ENCODE data around the gene TM4SF4. TPM values are rescaled to one million over a fixed set of nuclear protein-coding genes. Genes with fewer than 3 reads are reported as not detected.

TM4SF4 gene
- total RNA-seq, 2 donors from 2014 or later: 53.2 to 149 TPM

- DNase-seq (no peak), ATAC-seq (no peak)
- intact Hi-C loops (cut with DNase I): no loop called here
- no peaks in the 10 kb centered on the region for H3K36me3 ChIP-seq (replicated peaks in 1 of 2; ENCODE audit: insufficient read depth in 1 of 2, low read depth in 2 of 2)
- 30 to 44% methylated on average over 2 of the region's 2 CpGs for WGBS, 2 donors
- H3K4me1 ChIP-seq: peaks cover 13% of the 10 kb centered on the region
- no peaks in the 10 kb centered on the region for H3K27me3 ChIP-seq
- H3K4me3 ChIP-seq: no peak overlapping the region
- TF ChIP-seq CTCF (IDR thresholded peaks at IDR 0.05): no peak
- no peak for TF ChIP-seq POLR2A (IDR thresholded peaks at IDR 0.05)
- peak overlapping the region in 1 of 4 donors; percentile 23 for H3K27ac ChIP-seq
- H3K9me3 ChIP-seq: no peaks in the 10 kb centered on the region
Measured at GRCh38 chr3:149506965-149507364, 32.5 kb downstream of the TM4SF4 start.

- intact Hi-C loops (cut with DNase I): no loop called here
- Histone ChIP-seq H3K27ac (peak overlapping the region in 2 of 4 donors; percentile 17 to 23), H3K9me3 (no peaks in the 10 kb centered on the region), H3K4me1 (peaks cover 19% of the 10 kb centered on the region), H3K27me3 (no peaks in the 10 kb centered on the region), H3K36me3 (replicated peaks in 1 of 2; ENCODE audit: insufficient read depth in 1 of 2, low read depth in 2 of 2) (no peaks in the 10 kb centered on the region), H3K4me3 (no peak overlapping the region)
- WGBS, 2 donors: 36 to 39% methylated on average over 14 of the region's 14 CpGs
- DNase-seq (peak in 2 of 4 donors; percentile 13 to 39), ATAC-seq (no peak)
- TF ChIP-seq POLR2A (IDR thresholded peaks at IDR 0.05): no peak
- no peak for TF ChIP-seq CTCF (IDR thresholded peaks at IDR 0.05)
Measured at GRCh38 chr3:149507491-149508324, 33.2 kb downstream of the TM4SF4 start.

- DNase-seq: no peak
- Histone ChIP-seq H3K27me3 (no peaks in the 10 kb centered on the region), H3K36me3 (replicated peaks in 1 of 2; ENCODE audit: insufficient read depth in 1 of 2, low read depth in 2 of 2) (no peaks in the 10 kb centered on the region), H3K9me3 (no peaks in the 10 kb centered on the region), H3K4me3 (no peak overlapping the region), H3K27ac (no peak overlapping the region), H3K4me1 (peaks cover 19% of the 10 kb centered on the region)
- no peak for ATAC-seq
- no peak for TF ChIP-seq CTCF (IDR thresholded peaks at IDR 0.05)
- no peak for TF ChIP-seq POLR2A (IDR thresholded peaks at IDR 0.05)
- 79 to 92% methylated on average over 3 of the region's 3 CpGs for WGBS, 2 donors
- intact Hi-C loops (cut with DNase I): no loop called here
Measured at GRCh38 chr3:149509526-149509925, 35.0 kb downstream of the TM4SF4 start.

GRCh38 chr3:149510480-149510879, 36.0 kb downstream of the TM4SF4 start:
- ATAC-seq (no peak), DNase-seq (no peak)
- Histone ChIP-seq H3K9me3 (no peaks in the 10 kb centered on the region), H3K27me3 (no peaks in the 10 kb centered on the region), H3K4me1 (peaks cover 19% of the 10 kb centered on the region), H3K36me3 (replicated peaks in 1 of 2; ENCODE audit: insufficient read depth in 1 of 2, low read depth in 2 of 2) (no peaks in the 10 kb centered on the region), H3K4me3 (no peak overlapping the region), H3K27ac (no peak overlapping the region)
- 79 to 80% methylated on average over 3 of the region's 3 CpGs for WGBS, 2 donors
- intact Hi-C loops (cut with DNase I): loop anchor here (10.0 kb wide), 1 partner anchor 204 kb away; no protein-coding TSS in a partner anchor
- TF ChIP-seq CTCF (IDR thresholded peaks at IDR 0.05) (no peak), POLR2A (IDR thresholded peaks at IDR 0.05) (no peak)

Measured in body of pancreas (tissue), 4 donors.